ENCODE measurements around the gene MFF.

- TF ChIP-seq CTCF (conservative IDR thresholded peaks at IDR 0.05; ENCODE audit: low read depth, low read length) (no peak), CEBPB (IDR thresholded peaks at IDR 0.05; ENCODE audit: low read depth, low read length) (peak; percentile 51), POLR2A (IDR thresholded peaks at IDR 0.05; ENCODE audit: low read depth, low read length) (no peak), RAD21 (IDR thresholded peaks at IDR 0.05; ENCODE audit: low read length) (no peak)
These were observed 41.8 kb downstream of the MFF start for GRCh38 chr2:227366769-227367426.
